H1 (cell line): ENCODE results near the gene PDP2.

Experiments used
- EGR1 ChIP-seq: IDR thresholded peaks from 2 replicates; pipeline ENCODE4 v1.6.1; 2011; ENCODE audit warnings: low read depth, low read length, borderline replicate concordance
- EZH2 ChIP-seq: fragments of 200-600 bp; sonication (generic); IDR thresholded peaks from 2 replicates; pipeline ENCODE4 v1.7.1; 2012; ENCODE audit warnings: low read depth, mild to moderate bottlenecking, moderate library complexity, low read length, inconsistent platforms; ENCODE audit not compliant: severe bottlenecking
- HDAC2 ChIP-seq, 2 experiments: fragments of 300-600 bp in 1 of 2; sonication (generic) in 1 of 2; IDR thresholded peaks; 2 replicates each; pipeline ENCODE4 v1.6.1; 2011 to 2012; ENCODE audit warnings: low read depth in 2 of 2, low read length in 2 of 2, mild to moderate bottlenecking in 2 of 2, moderate library complexity in 2 of 2, borderline replicate concordance in 1 of 2, inconsistent platforms in 1 of 2
- JUND ChIP-seq: IDR thresholded peaks from 2 replicates; pipeline ENCODE4 v1.6.1; 2011; ENCODE audit warnings: mild to moderate bottlenecking, improper control_type of control experiment, low read length
- MAFK ChIP-seq: IDR thresholded peaks from 2 replicates; pipeline ENCODE4 v1.6.1; 2012; ENCODE audit warnings: low read depth, mild to moderate bottlenecking, improper control_type of control experiment, low read length
- POLR2A ChIP-seq, 2 experiments: IDR thresholded peaks; 1 replicate in 1 of 2; 2 replicates in 1 of 2; pipeline ENCODE4 v1.6.1; 2011; ENCODE audit warnings: low read depth in 2 of 2, low read length in 2 of 2, mild to moderate bottlenecking in 2 of 2; ENCODE audit errors: control extremely low read depth in 1 of 2
- RBBP5 ChIP-seq: IDR thresholded peaks from 2 replicates; pipeline ENCODE4 v1.7.1; 2012; ENCODE audit warnings: low read depth, mild to moderate bottlenecking, inconsistent platforms, low read length, moderate library complexity, borderline replicate concordance
- RXRA ChIP-seq: IDR thresholded peaks from 2 replicates; pipeline ENCODE4 v1.6.1; 2011; ENCODE audit warnings: low read depth, mild to moderate bottlenecking, low read length, moderate library complexity; ENCODE audit not compliant: insufficient read depth
- SIN3A ChIP-seq, 2 experiments: IDR thresholded peaks in 1 of 2; conservative IDR thresholded peaks in 1 of 2; 2 replicates each; pipeline ENCODE4 v1.6.1; 2011 to 2012; ENCODE audit warnings: low read length in 2 of 2, improper control_type of control experiment in 1 of 2, low read depth in 1 of 2, mild to moderate bottlenecking in 1 of 2
- SUZ12 ChIP-seq: fragments of 200-600 bp; sonication (generic); IDR thresholded peaks from 2 replicates; pipeline ENCODE4 v1.6.1; 2012; ENCODE audit warnings: mild to moderate bottlenecking, inconsistent platforms, low read length, moderate library complexity, mixed read lengths
- TCF12 ChIP-seq: IDR thresholded peaks from 2 replicates; pipeline ENCODE4 v1.6.1; 2011; ENCODE audit warnings: low read depth, mild to moderate bottlenecking, low read length
- TF ChIP-seq, protein P1 (sequence below), 3 experiments: IDR thresholded peaks; 1 replicate in 2 of 3; 2 replicates in 1 of 3; pipeline versions ENCODE4 v1.5.1 to v1.6.1; 2011; ENCODE audit warnings: low read length in 3 of 3, mild to moderate bottlenecking in 3 of 3, inconsistent platforms in 2 of 3, low read depth in 1 of 3, moderate library complexity in 1 of 3; ENCODE audit not compliant: insufficient read depth in 1 of 3; ENCODE audit errors: control extremely low read depth in 1 of 3
- TF ChIP-seq, protein P2 (sequence below): IDR thresholded peaks from 2 replicates; pipeline ENCODE4 v1.6.1; 2012; ENCODE audit warnings: low read length, inconsistent platforms
- TF ChIP-seq, protein P3 (sequence below): IDR thresholded peaks from 2 replicates; pipeline ENCODE4 v1.6.1; 2012; ENCODE audit warnings: inconsistent platforms

DNA sequence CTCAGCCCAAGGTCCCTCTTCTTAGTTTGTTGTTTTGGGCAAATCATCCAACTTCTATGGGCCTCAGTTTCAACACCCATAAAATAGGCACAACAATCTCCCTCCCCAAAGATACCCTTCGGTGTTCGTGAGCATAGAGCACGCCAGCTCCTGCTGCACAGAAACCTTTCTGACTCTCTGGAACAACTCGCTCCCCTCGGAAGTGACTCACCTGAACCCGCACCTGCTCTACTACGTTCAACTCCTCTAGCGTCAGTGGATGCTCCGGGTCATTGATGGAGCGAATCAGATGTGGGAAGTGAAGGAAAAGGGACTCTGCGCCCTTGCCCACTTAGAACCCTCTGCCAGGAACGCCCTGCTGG is 53.4 kb downstream of the PDP2 start:
- TF ChIP-seq SIN3A (conservative IDR thresholded peaks at IDR 0.05 in 1 of 2, IDR thresholded peaks at IDR 0.05 in 1 of 2; ENCODE audit: low read depth in 1 of 2, low read length in 2 of 2) (no peak), MAFK (no peak), EZH2 (no peak), RBBP5 (no peak), JUND (no peak), TCF12 (no peak), POLR2A (IDR thresholded peaks at IDR 0.05; ENCODE audit: control extremely low read depth in 1 of 2, low read depth in 2 of 2, low read length in 2 of 2) (no peak), RXRA (no peak), SUZ12 (no peak), HDAC2 (IDR thresholded peaks at IDR 0.05; ENCODE audit: borderline replicate concordance in 1 of 2, low read depth in 2 of 2, low read length in 2 of 2) (no peak), EGR1 (no peak)
- TF ChIP-seq, protein P1, sequence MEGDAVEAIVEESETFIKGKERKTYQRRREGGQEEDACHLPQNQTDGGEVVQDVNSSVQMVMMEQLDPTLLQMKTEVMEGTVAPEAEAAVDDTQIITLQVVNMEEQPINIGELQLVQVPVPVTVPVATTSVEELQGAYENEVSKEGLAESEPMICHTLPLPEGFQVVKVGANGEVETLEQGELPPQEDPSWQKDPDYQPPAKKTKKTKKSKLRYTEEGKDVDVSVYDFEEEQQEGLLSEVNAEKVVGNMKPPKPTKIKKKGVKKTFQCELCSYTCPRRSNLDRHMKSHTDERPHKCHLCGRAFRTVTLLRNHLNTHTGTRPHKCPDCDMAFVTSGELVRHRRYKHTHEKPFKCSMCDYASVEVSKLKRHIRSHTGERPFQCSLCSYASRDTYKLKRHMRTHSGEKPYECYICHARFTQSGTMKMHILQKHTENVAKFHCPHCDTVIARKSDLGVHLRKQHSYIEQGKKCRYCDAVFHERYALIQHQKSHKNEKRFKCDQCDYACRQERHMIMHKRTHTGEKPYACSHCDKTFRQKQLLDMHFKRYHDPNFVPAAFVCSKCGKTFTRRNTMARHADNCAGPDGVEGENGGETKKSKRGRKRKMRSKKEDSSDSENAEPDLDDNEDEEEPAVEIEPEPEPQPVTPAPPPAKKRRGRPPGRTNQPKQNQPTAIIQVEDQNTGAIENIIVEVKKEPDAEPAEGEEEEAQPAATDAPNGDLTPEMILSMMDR (IDR thresholded peaks at IDR 0.05; ENCODE audit: control extremely low read depth in 1 of 3, insufficient read depth in 1 of 3, low read depth in 1 of 3, low read length in 3 of 3) = no peak
- TF ChIP-seq, protein P2, sequence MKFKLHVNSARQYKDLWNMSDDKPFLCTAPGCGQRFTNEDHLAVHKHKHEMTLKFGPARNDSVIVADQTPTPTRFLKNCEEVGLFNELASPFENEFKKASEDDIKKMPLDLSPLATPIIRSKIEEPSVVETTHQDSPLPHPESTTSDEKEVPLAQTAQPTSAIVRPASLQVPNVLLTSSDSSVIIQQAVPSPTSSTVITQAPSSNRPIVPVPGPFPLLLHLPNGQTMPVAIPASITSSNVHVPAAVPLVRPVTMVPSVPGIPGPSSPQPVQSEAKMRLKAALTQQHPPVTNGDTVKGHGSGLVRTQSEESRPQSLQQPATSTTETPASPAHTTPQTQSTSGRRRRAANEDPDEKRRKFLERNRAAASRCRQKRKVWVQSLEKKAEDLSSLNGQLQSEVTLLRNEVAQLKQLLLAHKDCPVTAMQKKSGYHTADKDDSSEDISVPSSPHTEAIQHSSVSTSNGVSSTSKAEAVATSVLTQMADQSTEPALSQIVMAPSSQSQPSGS = no peak
- TF ChIP-seq, protein P3, sequence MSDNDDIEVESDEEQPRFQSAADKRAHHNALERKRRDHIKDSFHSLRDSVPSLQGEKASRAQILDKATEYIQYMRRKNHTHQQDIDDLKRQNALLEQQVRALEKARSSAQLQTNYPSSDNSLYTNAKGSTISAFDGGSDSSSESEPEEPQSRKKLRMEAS = no peak
